ENCODE data around the gene WDR88. TPM values are rescaled to one million over a fixed set of nuclear protein-coding genes. Genes with fewer than 3 reads are reported as not detected.

The WDR88 gene
- total RNA-seq, 6 donors from 2014 or later, result 0.34 TPM; not detected in 5

DNA sequence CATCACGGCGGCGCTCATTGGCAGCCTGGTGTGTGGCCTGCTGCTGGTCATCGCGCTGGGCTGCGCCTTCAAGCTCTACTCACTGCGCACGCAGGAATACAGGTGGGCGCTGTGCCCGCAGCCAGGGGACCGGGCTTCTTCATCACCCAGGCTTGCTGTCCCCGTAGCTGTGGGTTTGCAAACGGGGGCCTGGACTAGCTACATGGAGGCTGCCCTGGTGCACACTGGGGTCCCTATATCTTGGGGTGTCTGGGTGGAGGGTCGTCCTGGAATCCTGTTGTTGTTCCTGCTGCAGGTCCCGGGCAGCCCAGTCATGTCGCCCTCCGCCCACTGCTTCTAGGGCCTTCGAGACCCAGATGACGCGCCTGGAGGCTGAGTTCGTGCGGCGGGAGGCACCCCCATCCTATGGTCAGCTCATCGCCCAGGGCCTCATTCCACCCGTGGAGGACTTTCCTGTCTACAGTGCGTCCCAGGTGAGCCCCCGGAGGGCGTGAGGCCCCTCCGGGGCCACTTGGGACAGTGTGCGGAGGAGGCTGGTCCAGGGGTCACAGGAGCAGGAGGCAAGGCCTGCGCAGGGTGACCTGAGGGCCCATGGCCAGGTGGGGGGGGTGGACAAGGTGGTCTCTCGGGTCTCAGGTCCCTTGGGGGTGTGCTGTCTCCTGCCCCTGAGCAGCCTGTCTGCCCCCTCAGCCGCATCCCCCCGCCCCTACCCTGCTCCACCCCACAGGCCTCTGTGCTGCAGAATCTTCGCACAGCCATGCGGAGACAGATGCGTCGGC, 74.5 kb downstream of the WDR88 start:
- H3K4me3 ChIP-seq, result no peak overlapping the region
- peaks cover 0 to 20% (median 9%) of the 10 kb centered on the region in 4 donors for H3K36me3 ChIP-seq
- WGBS, 2 donors, result 95 to 100% methylated on average over 12 to 23 of the region's 38 CpGs
- no peak for TF ChIP-seq POLR2A (IDR thresholded peaks at IDR 0.05)
- no peak for TF ChIP-seq POLR2AphosphoS5 (IDR thresholded peaks at IDR 0.05)
- TF ChIP-seq, protein P1, sequence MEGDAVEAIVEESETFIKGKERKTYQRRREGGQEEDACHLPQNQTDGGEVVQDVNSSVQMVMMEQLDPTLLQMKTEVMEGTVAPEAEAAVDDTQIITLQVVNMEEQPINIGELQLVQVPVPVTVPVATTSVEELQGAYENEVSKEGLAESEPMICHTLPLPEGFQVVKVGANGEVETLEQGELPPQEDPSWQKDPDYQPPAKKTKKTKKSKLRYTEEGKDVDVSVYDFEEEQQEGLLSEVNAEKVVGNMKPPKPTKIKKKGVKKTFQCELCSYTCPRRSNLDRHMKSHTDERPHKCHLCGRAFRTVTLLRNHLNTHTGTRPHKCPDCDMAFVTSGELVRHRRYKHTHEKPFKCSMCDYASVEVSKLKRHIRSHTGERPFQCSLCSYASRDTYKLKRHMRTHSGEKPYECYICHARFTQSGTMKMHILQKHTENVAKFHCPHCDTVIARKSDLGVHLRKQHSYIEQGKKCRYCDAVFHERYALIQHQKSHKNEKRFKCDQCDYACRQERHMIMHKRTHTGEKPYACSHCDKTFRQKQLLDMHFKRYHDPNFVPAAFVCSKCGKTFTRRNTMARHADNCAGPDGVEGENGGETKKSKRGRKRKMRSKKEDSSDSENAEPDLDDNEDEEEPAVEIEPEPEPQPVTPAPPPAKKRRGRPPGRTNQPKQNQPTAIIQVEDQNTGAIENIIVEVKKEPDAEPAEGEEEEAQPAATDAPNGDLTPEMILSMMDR (IDR thresholded peaks at IDR 0.05), result no peak
- no peaks in the 10 kb centered on the region for H3K27me3 ChIP-seq
- H3K4me1 ChIP-seq, result no peaks in the 10 kb centered on the region
- ATAC-seq (ENCODE audit: low FRiP score in 2 of 2), result no peak
- H3K27ac ChIP-seq, result no peak overlapping the region
- no peaks in the 10 kb centered on the region for H3K9me3 ChIP-seq
- peak in 1 of 2 donors; percentile 56 for DNase-seq

DNA sequence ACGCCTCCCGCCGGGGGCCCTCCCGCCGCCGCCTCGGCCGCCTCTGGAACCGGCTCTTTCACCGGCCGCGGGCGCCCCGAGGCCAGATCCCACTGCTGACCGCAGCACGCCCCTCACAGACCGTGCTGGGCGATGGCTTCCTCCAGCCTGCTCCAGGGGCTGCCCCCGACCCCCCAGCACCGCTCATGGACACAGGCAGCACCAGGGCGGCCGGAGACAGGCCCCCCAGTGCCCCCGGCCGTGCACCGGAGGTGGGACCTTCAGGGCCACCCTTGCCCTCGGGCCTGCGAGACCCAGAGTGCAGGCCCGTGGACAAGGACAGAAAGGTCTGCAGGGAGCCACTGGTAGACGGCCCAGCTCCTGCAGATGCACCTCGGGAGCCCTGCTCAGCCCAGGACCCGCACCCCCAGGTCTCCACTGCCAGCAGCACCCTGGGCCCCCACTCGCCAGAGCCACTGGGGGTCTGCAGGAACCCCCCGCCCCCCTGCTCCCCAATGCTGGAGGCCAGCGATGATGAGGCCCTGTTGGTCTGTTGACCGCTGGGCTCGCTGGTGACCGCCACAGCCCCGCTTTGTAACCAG, 75.2 kb downstream of the WDR88 start:
- Histone ChIP-seq H3K27me3 (no peaks in the 10 kb centered on the region), H3K4me1 (no peaks in the 10 kb centered on the region), H3K27ac (no peak overlapping the region), H3K9me3 (no peaks in the 10 kb centered on the region), H3K4me3 (no peak overlapping the region), H3K36me3 (peaks cover 0 to 20% (median 9%) of the 10 kb centered on the region in 4 donors)
- ATAC-seq (ENCODE audit: low FRiP score in 2 of 2), result no peak
- peak in 1 of 2 donors; percentile 79 for DNase-seq
- 94 to 98% methylated on average over 8 to 36 of the region's 38 CpGs for WGBS, 2 donors
- TF ChIP-seq EP300 (IDR thresholded peaks at IDR 0.05), result no peak

DNA sequence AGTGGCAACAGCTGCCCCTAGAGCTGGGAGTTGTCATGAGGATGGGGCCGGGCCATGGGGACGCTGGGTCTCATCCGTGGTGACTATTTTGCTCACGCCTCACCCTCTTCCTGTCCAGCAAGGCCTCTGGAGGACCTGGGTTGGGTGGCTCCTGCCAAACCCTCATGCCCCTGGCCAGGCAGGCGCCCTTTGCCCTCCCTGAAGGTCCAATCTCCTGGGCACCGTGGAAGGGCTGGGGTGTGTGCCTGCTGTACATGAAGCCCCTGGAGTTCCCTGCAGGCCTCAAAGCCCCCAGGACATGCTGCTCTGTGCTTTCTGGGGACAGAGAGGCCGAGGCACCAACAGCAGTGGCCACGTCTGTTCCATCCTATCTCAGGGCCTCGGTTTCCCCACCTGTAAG, 76.0 kb downstream of the WDR88 start:
- ATAC-seq (ENCODE audit: low FRiP score in 2 of 2) (no peak), DNase-seq (no peak)
- Histone ChIP-seq H3K4me1 (no peaks in the 10 kb centered on the region), H3K9me3 (no peaks in the 10 kb centered on the region), H3K4me3 (no peak overlapping the region), H3K27me3 (no peaks in the 10 kb centered on the region), H3K27ac (no peak overlapping the region), H3K36me3 (peaks cover 0 to 18% (median 9%) of the 10 kb centered on the region in 4 donors)
- 90% methylated on average over 9 of the region's 9 CpGs; no CpG with 5 or more reads in 1 of the 2 donors for WGBS, 2 donors
- TF ChIP-seq POLR2AphosphoS5 (IDR thresholded peaks at IDR 0.05) (no peak), POLR2A (IDR thresholded peaks at IDR 0.05) (no peak), EP300 (IDR thresholded peaks at IDR 0.05) (no peak)
- TF ChIP-seq, protein P1 (IDR thresholded peaks at IDR 0.05), result no peak

DNA sequence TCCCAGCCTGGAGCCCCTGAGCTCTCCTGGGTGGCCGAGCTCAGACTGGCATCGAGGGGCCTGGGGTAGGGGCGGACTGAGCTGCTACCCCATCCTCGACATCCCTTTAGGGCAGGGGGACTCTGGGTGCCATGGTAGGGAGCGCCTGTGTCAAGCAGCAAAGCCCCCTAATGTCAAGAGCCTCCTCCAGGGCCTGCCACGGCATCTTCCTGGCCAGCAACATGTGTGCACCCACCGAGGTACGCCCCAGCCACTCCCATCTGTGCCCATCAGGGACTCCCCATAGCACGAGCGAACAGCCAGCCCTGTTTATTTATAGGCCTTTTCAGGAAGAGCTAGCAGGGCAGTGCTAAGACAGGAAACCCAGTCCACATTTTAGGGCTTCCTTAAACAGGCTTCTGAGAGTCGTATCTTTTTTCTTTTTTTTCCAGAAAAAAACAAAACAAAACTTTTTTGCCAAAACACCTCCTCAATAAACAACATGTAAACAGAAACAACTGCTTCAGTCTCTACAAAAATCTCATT, 76.5 kb downstream of the WDR88 start:
- no peak for ATAC-seq (ENCODE audit: low FRiP score in 2 of 2)
- Histone ChIP-seq H3K27me3 (no peaks in the 10 kb centered on the region), H3K9me3 (no peaks in the 10 kb centered on the region), H3K36me3 (peaks cover 0 to 18% (median 8%) of the 10 kb centered on the region in 4 donors), H3K4me1 (no peaks in the 10 kb centered on the region), H3K27ac (no peak overlapping the region), H3K4me3 (no peak overlapping the region)
- no peak for TF ChIP-seq POLR2A (IDR thresholded peaks at IDR 0.05)
- TF ChIP-seq POLR2AphosphoS5 (IDR thresholded peaks at IDR 0.05), result no peak
- no peak for TF ChIP-seq EP300 (IDR thresholded peaks at IDR 0.05)
- TF ChIP-seq, protein P1 (IDR thresholded peaks at IDR 0.05), result no peak
- 52 to 54% methylated on average over 6 to 8 of the region's 11 CpGs for WGBS, 2 donors
- no peak for DNase-seq
